Smooth muscle cell of the umbilical artery (primary cell): ENCODE data around the gene FLRT1. TPM values are rescaled to one million over a fixed set of nuclear protein-coding genes. Genes with fewer than 3 reads are reported as not detected.

ENCODE experiments used
- total RNA-seq: library from RNA; depleted of rRNA; stranded (reverse); fragments of >200 nt; gene quantifications from 2 replicates; pipeline ENCODE4 v1.2.3, GENCODE V29; 2014

The FLRT1 gene, protein sequence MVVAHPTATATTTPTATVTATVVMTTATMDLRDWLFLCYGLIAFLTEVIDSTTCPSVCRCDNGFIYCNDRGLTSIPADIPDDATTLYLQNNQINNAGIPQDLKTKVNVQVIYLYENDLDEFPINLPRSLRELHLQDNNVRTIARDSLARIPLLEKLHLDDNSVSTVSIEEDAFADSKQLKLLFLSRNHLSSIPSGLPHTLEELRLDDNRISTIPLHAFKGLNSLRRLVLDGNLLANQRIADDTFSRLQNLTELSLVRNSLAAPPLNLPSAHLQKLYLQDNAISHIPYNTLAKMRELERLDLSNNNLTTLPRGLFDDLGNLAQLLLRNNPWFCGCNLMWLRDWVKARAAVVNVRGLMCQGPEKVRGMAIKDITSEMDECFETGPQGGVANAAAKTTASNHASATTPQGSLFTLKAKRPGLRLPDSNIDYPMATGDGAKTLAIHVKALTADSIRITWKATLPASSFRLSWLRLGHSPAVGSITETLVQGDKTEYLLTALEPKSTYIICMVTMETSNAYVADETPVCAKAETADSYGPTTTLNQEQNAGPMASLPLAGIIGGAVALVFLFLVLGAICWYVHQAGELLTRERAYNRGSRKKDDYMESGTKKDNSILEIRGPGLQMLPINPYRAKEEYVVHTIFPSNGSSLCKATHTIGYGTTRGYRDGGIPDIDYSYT
- 0.09 and 0.59 TPM in 2 replicates for total RNA-seq

DNA sequence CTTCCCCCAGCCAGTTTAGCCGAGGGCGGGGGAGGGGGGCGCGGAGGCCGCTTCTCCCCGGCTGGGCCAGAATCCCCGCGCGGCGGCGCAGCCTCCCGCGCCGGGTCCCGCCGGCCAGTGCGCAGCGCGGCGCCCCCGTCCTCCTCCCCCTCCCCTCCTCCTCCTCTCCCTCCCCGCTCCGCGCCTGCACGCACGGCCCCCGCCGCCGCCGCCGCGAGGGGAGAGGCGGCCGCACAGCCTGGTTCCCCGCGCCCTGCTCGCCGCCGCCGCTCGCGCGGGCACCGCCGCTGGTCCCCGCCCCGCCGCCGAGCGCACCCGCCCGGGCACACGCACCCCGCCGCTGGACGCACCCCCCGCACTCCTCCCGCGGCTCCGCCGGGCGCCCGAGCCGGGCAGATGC lies at the start of gene FLRT1:
Gene FLRT1, plus strand, starts transcription at position 356 of the 400 bp plus-strand sequence. CDS start 80,337 bp downstream, outside the sequence.

DNA sequence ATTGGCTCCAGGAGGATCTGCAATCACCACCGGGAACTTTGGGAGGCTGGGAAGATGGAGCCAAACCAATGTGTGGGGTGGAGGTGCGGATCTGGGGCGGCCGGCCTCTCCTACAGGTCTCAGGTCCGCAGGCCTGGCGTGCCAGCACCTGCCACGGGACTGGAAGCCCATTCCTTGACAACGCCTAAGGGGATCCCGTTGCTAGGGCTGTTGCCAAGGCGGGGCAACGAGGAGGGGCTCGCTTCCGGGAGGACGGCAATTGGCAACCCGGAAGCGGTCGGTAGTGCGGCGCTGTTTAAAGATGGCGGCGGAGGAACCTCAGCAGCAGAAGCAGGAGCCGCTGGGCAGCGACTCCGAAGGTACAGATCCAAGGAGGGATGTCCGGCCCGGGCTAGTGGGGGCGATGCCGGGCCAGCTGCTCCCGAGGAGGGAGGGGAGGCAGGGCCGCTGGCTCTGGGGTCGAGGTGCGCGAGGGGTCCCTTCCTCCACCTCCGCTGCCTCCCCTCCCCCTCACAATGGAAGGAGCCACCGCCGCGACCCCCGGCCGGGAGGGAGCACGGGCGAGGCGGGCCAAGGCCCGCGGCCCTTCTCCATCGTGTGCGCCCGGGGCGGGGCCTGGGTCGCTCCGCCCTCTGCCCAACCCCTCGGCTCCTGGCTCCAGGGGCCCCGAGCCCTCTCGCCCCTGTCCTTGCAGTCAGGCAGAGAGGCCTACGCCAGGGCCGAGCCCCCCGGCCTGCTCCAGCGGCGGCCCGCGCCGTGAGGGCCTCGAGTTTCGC lies 49.4 kb upstream of the FLRT1 start, which contains the start of gene OTUB1:
Gene OTUB1, plus strand, starts transcription at position 283 of the 776 bp plus-strand sequence. Its CDS starts 19 bp downstream, at position 302.

Other genes with a start within 250 kb of the FLRT1 start
- 14.0 and 23.2 TPM in 2 replicates for gene SPINDOC, start 222.5 kb upstream of the FLRT1 start, total RNA-seq
- gene MARK2, start 196.8 kb upstream of the FLRT1 start, total RNA-seq = 7.7 and 12.6 TPM in 2 replicates
- 2.7 and 4.0 TPM in 2 replicates for gene RCOR2, start 118.8 kb upstream of the FLRT1 start, total RNA-seq
- gene NAA40, start 96.9 kb upstream of the FLRT1 start, total RNA-seq = 11.9 and 13.9 TPM in 2 replicates
- gene COX8A, start 61.3 kb upstream of the FLRT1 start, total RNA-seq = 255 and 284 TPM in 2 replicates
- gene OTUB1, start 49.5 kb upstream of the FLRT1 start, total RNA-seq = 42.8 and 45.6 TPM in 2 replicates
- 9.8 and 15.1 TPM in 2 replicates for gene MACROD1, start 130.2 kb downstream of the FLRT1 start, total RNA-seq
- gene STIP1, start 150.2 kb downstream of the FLRT1 start, total RNA-seq = 90.0 and 203 TPM in 2 replicates
- gene FERMT3, start 170.8 kb downstream of the FLRT1 start, total RNA-seq = 0.30 and 1.7 TPM in 2 replicates
- 27.6 and 29.4 TPM in 2 replicates for gene TRPT1, start 190.3 kb downstream of the FLRT1 start, total RNA-seq
- gene NUDT22, start 190.3 kb downstream of the FLRT1 start, total RNA-seq = 45.1 and 49.0 TPM in 2 replicates
- gene DNAJC4, start 194.6 kb downstream of the FLRT1 start, total RNA-seq = 10.8 and 13.7 TPM in 2 replicates
- 28.2 and 32.9 TPM in 2 replicates for gene VEGFB, start 198.7 kb downstream of the FLRT1 start, total RNA-seq
- 53.1 and 63.8 TPM in 2 replicates for gene FKBP2, start 205.2 kb downstream of the FLRT1 start, total RNA-seq
- gene PPP1R14B, start 211.0 kb downstream of the FLRT1 start, total RNA-seq = 175 and 215 TPM in 2 replicates
- 29.4 and 53.7 TPM in 2 replicates for gene PLCB3, start 215.6 kb downstream of the FLRT1 start, total RNA-seq
- gene BAD, start 248.7 kb downstream of the FLRT1 start, total RNA-seq = 31.4 and 48.1 TPM in 2 replicates
- gene GPR137, start 249.9 kb downstream of the FLRT1 start, total RNA-seq = 9.2 and 11.9 TPM in 2 replicates